Measurements from ENCODE around the gene GABPA.

GRCh38 chr21:25791319-25791718 is 56.5 kb downstream of the GABPA start:
- TF ChIP-seq CTCF (IDR thresholded peaks at IDR 0.05) (no peak), POLR2A (IDR thresholded peaks at IDR 0.05) (no peak), POLR2AphosphoS5 (IDR thresholded peaks at IDR 0.05; ENCODE audit: insufficient read depth in 1 of 2, low read depth in 1 of 2) (no peak)

Data from vagina (tissue), 2 donors.